Measurements from ENCODE around the gene SLBP.

SLBP gene

DNA sequence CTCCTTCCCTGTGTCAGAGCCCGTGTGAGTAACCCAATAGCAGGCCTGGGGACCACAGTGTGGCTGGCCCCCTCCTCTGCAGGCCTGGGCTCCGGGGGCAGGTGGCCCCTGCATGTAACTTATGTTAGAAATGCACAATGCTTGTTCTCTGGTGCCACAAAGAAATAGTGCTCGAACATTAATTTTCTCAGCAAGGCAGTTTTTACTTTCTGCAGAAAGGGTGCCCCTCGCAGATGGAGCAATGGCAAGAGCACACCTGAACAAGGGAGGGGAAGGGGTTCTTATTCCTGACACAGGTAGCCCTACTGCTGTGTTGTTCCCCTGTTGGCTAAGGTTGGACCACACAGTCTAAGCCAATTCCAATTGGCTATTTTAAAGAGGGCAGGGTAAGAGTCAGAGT lies 26.3 kb upstream of the SLBP start:
- in situ Hi-C loops (cut with MboI; ENCODE audit: low sequenced_read_pairs, unreplicated experiment), result no loop called here
- DNase-seq (ENCODE audit: low spot score), result no peak
- TF ChIP-seq, protein P1, sequence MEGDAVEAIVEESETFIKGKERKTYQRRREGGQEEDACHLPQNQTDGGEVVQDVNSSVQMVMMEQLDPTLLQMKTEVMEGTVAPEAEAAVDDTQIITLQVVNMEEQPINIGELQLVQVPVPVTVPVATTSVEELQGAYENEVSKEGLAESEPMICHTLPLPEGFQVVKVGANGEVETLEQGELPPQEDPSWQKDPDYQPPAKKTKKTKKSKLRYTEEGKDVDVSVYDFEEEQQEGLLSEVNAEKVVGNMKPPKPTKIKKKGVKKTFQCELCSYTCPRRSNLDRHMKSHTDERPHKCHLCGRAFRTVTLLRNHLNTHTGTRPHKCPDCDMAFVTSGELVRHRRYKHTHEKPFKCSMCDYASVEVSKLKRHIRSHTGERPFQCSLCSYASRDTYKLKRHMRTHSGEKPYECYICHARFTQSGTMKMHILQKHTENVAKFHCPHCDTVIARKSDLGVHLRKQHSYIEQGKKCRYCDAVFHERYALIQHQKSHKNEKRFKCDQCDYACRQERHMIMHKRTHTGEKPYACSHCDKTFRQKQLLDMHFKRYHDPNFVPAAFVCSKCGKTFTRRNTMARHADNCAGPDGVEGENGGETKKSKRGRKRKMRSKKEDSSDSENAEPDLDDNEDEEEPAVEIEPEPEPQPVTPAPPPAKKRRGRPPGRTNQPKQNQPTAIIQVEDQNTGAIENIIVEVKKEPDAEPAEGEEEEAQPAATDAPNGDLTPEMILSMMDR (IDR thresholded peaks at IDR 0.05; ENCODE audit: borderline replicate concordance, control extremely low read depth, extremely low read depth, insufficient read depth, missing control alignments), result no peak

DNA sequence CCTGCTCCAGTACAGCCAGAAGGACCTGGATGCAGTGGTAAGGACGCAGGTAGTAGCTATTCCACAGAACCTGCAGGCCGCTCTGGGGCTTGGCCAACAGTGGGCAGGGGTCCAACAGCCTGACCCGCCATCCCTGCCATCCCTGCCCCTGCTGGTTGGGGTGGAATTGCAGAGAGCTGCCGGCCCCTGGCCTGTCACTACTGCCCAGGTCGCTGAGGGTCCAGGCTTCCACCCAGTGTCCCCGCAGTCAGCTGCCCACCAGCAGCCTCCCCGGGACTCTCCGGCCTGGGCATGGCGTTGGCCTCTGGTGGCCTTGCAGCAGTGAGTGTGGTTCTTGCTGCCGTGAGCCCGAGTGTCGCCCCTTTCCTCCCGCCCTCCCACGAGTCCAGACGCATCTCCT lies 25.5 kb upstream of the SLBP start:
- in situ Hi-C loops (cut with MboI; ENCODE audit: low sequenced_read_pairs, unreplicated experiment), result no loop called here
- DNase-seq (ENCODE audit: low spot score), result no peak

DNA sequence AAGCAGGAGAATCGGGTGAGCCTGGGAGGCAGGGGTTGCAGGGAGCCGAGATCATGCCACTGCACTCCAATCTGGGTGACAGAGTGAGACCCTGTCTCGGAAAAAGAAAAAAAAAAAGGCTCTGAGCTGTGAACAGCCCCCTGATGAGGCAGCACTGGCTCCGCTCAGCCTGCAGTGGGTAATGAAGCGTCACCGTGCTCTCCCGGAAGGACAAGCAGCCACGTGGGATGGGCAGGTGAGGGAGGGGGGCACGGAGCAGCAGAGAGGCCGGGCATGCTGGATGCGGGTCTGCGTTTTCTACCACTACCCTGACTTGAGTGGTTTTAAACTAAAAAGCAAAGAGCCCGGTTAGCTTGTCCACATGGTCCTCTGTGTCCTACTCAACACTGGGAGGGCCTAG lies 24.7 kb upstream of the SLBP start:
- no peak for DNase-seq (ENCODE audit: low spot score)
- TF ChIP-seq, protein P1 (IDR thresholded peaks at IDR 0.05; ENCODE audit: borderline replicate concordance, control extremely low read depth, extremely low read depth, insufficient read depth, missing control alignments), result no peak
- in situ Hi-C loops (cut with MboI; ENCODE audit: low sequenced_read_pairs, unreplicated experiment), result no loop called here

More for the DNA sequence above, 25.5 kb upstream of the SLBP start:
- TF ChIP-seq, protein P1 (IDR thresholded peaks at IDR 0.05; ENCODE audit: borderline replicate concordance, control extremely low read depth, extremely low read depth, insufficient read depth, missing control alignments), result no peak

DNA sequence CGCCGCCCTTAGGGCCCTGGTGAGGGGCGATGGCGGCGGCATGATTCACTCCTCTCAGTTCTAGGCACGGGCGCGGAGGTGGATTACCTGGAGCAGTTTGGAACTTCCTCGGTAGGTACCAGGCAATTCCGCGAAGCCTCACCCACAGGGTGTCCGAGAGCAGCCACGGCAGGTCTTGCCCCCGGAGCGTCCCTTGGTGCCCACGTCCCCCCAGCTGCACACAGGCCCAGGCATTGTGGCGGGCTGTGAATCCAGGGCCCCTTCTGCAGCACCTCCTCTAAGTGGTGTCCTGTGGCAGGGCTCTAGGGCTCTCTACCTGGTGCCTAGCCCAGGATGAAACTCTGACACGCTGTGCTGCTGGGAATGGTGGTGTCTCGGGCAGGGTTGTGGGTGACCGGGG lies 23.1 kb upstream of the SLBP start:
- in situ Hi-C loops (cut with MboI; ENCODE audit: low sequenced_read_pairs, unreplicated experiment), result no loop called here
- TF ChIP-seq, protein P1 (IDR thresholded peaks at IDR 0.05; ENCODE audit: borderline replicate concordance, control extremely low read depth, extremely low read depth, insufficient read depth, missing control alignments), result no peak
- no peak for DNase-seq (ENCODE audit: low spot score)

DNA sequence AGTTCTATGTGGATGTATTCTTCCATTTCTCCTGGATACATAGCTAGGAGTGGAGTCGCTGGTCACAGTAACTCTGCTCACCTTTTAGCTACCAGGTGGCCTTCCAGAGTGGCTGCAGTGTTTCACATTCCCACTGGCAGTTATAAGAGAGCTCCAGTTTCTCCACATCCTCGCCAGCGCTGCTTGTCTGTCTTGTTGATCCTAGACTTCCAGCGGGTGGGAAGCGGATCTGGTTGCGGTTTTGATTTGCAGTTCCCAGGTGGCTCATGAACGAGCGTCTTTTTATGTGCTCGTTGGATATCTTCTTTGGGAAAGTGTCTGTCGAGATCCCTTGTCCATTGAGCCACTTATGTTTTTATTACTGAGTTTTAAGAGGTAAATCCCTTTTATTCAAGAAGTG lies 20.8 kb upstream of the SLBP start:
- DNase-seq (ENCODE audit: low spot score), result no peak
- TF ChIP-seq, protein P1 (IDR thresholded peaks at IDR 0.05; ENCODE audit: borderline replicate concordance, control extremely low read depth, extremely low read depth, insufficient read depth, missing control alignments), result no peak
- in situ Hi-C loops (cut with MboI; ENCODE audit: low sequenced_read_pairs, unreplicated experiment), result no loop called here

DNA sequence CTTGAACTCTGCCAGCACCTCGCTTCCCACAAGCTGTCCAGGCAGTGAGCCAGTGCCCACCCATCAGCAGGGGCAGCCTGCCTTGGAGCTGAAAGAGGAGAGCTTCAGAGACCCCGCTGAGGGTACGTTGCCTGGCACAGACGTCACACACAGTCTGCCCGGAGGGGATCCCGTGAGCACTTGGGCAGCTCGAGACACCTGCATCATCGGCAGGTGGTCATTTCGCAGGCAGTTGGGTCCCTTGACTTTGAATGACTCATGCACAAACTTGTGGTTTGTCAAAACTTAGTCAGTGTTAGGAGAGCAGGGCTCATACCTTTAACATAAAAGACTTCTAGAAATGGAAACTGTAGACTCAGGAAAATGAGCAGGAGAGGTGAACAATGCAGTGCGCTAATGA lies 19.1 kb upstream of the SLBP start:
- in situ Hi-C loops (cut with MboI; ENCODE audit: low sequenced_read_pairs, unreplicated experiment), result no loop called here
- no peak for DNase-seq (ENCODE audit: low spot score)
- TF ChIP-seq, protein P1 (IDR thresholded peaks at IDR 0.05; ENCODE audit: borderline replicate concordance, control extremely low read depth, extremely low read depth, insufficient read depth, missing control alignments), result no peak

Data from GM13976 (cell line).